ENCODE data around the gene ZNF506.
"Not testable (repeated sequence)": the region's sequence is repeated elsewhere in the genome, so short reads cannot be mapped to it uniquely, and the experiment has no call there.

The ZNF506 gene

GRCh38 chr19:19816679-19817078, 4.9 kb downstream of the ZNF506 start:
- TF ChIP-seq BHLHE40 (IDR thresholded peaks at IDR 0.05; ENCODE audit: borderline replicate concordance), result no peak
- TF ChIP-seq L3MBTL2 (conservative IDR thresholded peaks at IDR 0.05), result no peak
- TF ChIP-seq HDGF (IDR thresholded peaks at IDR 0.05; ENCODE audit: borderline replicate concordance), result no peak
- no peak for TF ChIP-seq ELF4 (IDR thresholded peaks at IDR 0.05)
- POLR2A ChIA-PET, result no interaction called here
- CTCF ChIA-PET, result no interaction called here
- no peak for DNase-seq (ENCODE audit: extremely low spot score)

DNA sequence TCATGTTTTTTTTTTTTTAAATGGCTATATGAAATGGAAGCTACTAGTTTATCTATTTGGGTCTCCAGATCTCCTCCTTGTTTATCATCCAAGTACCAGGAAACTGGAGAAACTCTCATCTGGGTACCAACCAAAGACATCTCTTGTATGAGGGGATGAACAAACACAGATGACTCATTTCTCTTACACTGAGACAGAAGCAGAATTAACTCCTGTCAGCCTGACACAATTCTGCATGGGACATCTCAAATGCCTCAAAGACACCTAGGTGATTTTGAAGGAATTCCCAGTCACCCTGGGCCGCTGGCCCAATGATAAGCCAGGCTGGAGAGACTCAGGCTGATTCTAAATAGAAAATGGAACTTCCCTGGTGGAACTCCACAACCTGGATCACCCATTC, 9.6 kb downstream of the ZNF506 start:
- POLR2A ChIA-PET; DNase-seq (ENCODE audit: extremely low spot score); CTCF ChIA-PET: not testable (repeated sequence)

- CTCF ChIA-PET, result no interaction called here
- DNase-seq (ENCODE audit: extremely low spot score), result no peak
- TF ChIP-seq CTBP1 (IDR thresholded peaks at IDR 0.05; ENCODE audit: borderline replicate concordance), result no peak
- POLR2A ChIA-PET, result no interaction called here
Measured at GRCh38 chr19:19805480-19805879, 16.1 kb downstream of the ZNF506 start.

- CTCF ChIA-PET, result no interaction called here
- no peak for DNase-seq (ENCODE audit: extremely low spot score)
- TF ChIP-seq SUZ12 (IDR thresholded peaks at IDR 0.05) (no peak), FOXM1 (IDR thresholded peaks at IDR 0.05; ENCODE audit: borderline replicate concordance) (no peak), FOXK2 (IDR thresholded peaks at IDR 0.05) (no peak), NFRKB (IDR thresholded peaks at IDR 0.05) (no peak), LEF1 (IDR thresholded peaks at IDR 0.05; ENCODE audit: borderline replicate concordance) (no peak), SP1 (IDR thresholded peaks at IDR 0.05) (no peak), ELF4 (IDR thresholded peaks at IDR 0.05) (no peak), FOXA1 (IDR thresholded peaks at IDR 0.05) (no peak), L3MBTL2 (conservative IDR thresholded peaks at IDR 0.05) (no peak), HDGF (IDR thresholded peaks at IDR 0.05; ENCODE audit: borderline replicate concordance) (no peak), TARDBP (IDR thresholded peaks at IDR 0.05) (no peak), ARNT (IDR thresholded peaks at IDR 0.05) (no peak), PKNOX1 (IDR thresholded peaks at IDR 0.05) (no peak), CTBP1 (IDR thresholded peaks at IDR 0.05; ENCODE audit: borderline replicate concordance) (no peak), ZNF384 (IDR thresholded peaks at IDR 0.05) (no peak), BHLHE40 (IDR thresholded peaks at IDR 0.05; ENCODE audit: borderline replicate concordance) (no peak)
- POLR2A ChIA-PET, result interaction anchor here (1.2 to 1.3 kb wide), 2 partner anchors 12 kb away, joined by 3 to 5 read pairs; no protein-coding TSS in a partner anchor
Measured at GRCh38 chr19:19788015-19788414, 33.5 kb downstream of the ZNF506 start.

DNA sequence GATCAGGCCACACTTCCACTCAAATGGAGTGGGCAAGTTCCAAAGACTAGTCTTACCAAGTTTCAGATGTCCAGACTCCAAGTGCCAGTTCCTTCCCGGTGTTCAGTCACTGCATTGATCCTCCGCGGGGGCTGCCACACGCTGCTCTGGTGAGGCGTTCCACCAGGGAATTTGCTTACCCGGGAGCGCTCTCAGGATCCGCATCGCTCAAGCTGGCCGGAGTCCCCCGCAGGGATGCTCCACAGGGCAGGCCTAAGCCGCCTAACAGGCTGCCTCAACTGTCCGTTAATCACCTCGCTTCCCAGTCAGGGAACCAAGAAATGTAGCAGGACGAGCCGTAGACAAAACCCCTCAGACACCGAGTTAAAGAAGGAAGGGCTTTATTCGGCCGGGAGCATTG, 36.1 kb downstream of the ZNF506 start:
- POLR2A ChIA-PET, result interaction anchor here (1.0 kb wide), 1 partner anchor 9 kb away, joined by 4 read pairs; no protein-coding TSS in a partner anchor
- DNase-seq (ENCODE audit: extremely low spot score); CTCF ChIA-PET: not testable (repeated sequence)

DNA sequence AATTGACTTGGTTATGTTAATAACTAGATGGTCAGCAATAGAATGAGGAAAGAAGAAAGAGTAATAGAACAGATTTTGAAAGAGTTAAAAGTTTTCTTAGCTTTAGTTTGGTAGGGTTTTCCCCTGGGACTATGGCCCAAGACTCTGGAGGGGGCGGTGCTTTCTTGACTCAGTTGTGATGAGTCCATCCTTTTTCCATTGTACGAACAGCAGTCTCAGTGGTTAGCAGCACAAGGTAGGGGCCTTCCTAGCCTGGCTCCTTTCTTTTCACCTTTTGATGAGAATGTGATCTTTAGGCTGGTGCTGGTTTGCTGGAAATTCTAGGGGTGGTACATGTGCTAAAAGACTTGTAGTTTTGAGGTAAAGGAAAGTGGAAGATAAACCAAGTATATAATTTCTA, 38.8 kb downstream of the ZNF506 start:
- TF ChIP-seq TARDBP (IDR thresholded peaks at IDR 0.05) (no peak), PKNOX1 (IDR thresholded peaks at IDR 0.05) (no peak), FOXM1 (IDR thresholded peaks at IDR 0.05; ENCODE audit: borderline replicate concordance) (no peak), ARNT (IDR thresholded peaks at IDR 0.05) (no peak), BHLHE40 (IDR thresholded peaks at IDR 0.05; ENCODE audit: borderline replicate concordance) (no peak), L3MBTL2 (conservative IDR thresholded peaks at IDR 0.05) (no peak), FOXA1 (IDR thresholded peaks at IDR 0.05) (no peak), NFRKB (IDR thresholded peaks at IDR 0.05) (no peak), ELF4 (IDR thresholded peaks at IDR 0.05) (no peak), CTBP1 (IDR thresholded peaks at IDR 0.05; ENCODE audit: borderline replicate concordance) (no peak), ZNF384 (IDR thresholded peaks at IDR 0.05) (no peak), LEF1 (IDR thresholded peaks at IDR 0.05; ENCODE audit: borderline replicate concordance) (no peak), FOXK2 (IDR thresholded peaks at IDR 0.05) (no peak), SUZ12 (IDR thresholded peaks at IDR 0.05) (no peak), SP1 (IDR thresholded peaks at IDR 0.05) (no peak), HDGF (IDR thresholded peaks at IDR 0.05; ENCODE audit: borderline replicate concordance) (no peak)
- CTCF ChIA-PET, result no interaction called here
- no peak for DNase-seq (ENCODE audit: extremely low spot score)
- POLR2A ChIA-PET, result no interaction called here

DNA sequence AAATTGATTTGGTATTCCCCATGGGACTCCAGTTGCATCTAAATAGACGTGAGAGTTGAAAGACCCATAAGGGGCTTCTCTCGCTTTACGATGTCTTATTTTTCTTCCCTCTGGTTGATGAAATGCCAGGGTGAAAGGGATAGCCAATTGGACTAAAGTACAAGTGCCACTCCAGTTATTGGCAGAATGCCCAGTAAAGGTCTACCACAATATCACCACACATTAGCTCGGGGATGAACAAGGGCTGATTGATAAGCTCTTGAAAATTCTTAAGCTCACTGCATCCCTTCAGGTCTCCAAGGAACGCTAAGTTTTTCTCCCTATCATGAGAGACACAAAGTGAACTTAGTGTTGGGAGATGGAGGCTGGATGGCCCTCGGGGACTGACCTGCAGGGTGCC, 39.8 kb downstream of the ZNF506 start:
- DNase-seq (ENCODE audit: extremely low spot score); CTCF ChIA-PET; POLR2A ChIA-PET: not testable (repeated sequence)

DNA sequence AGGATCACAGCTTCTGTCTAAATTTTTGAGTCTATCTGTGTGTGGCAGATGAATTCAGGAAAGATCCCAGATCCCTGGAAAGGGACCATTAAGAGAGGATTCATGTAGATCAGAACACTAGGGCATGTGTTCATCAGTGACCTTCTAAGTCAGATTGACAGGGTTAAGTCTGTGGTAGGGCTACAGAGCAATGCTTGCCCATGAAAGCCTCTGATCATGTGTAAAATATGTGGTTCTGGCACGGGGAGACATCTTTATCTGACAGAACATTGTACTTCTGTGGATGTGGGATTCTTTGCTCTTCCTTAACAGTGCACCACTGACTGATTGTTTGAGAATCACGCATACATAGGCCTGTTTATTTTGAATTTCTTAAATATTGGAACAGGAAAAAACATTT, 42.9 kb downstream of the ZNF506 start:
- TF ChIP-seq HDGF (IDR thresholded peaks at IDR 0.05; ENCODE audit: borderline replicate concordance) (no peak), FOXA1 (IDR thresholded peaks at IDR 0.05) (no peak), BHLHE40 (IDR thresholded peaks at IDR 0.05; ENCODE audit: borderline replicate concordance) (no peak), PKNOX1 (IDR thresholded peaks at IDR 0.05) (no peak), NFRKB (IDR thresholded peaks at IDR 0.05) (no peak)
- ChIA-PET POLR2A (interaction anchor here (0.7 kb wide), 1 partner anchor 274 kb away, joined by 3 read pairs; no protein-coding TSS in a partner anchor), CTCF (no interaction called here)
- DNase-seq (ENCODE audit: extremely low spot score), result no peak

Data from HEK293T (cell line).